DND-41 (cell line): ENCODE data around the gene CD58.

Source experiments
- CTCF ChIP-seq: IDR thresholded peaks from 2 replicates; pipeline ENCODE4 v1.5.1; 2012; ENCODE audit warnings: borderline replicate concordance, low read length, moderate library complexity, mild to moderate bottlenecking; ENCODE audit not compliant: poor library complexity, severe bottlenecking; ENCODE audit errors: extremely low read depth
- EZH2 ChIP-seq: IDR thresholded peaks from 3 replicates; pipeline ENCODE4 v1.6.1; 2012; ENCODE audit warnings: borderline replicate concordance, low read depth, mild to moderate bottlenecking, moderate library complexity, low read length, inconsistent platforms; ENCODE audit not compliant: severe bottlenecking

GRCh38 chr1:116534014-116534739, 36.6 kb downstream of the CD58 start:
- TF ChIP-seq CTCF (no peak), EZH2 (no peak)
